WERI-Rb-1 (cell line): Measurements from ENCODE around the gene ATP1B3.
A peak's percentile ranks its signal among the peaks of the same experiment; 100 is the strongest.
"Not testable (repeated sequence)": the region's sequence is repeated elsewhere in the genome, so short reads cannot be mapped to it uniquely, and the experiment has no call there.

ENCODE experiments used
- DNase-seq: peaks from one replicate; pipeline ENCODE4 v3.0.0-alpha.2; 2020
- H3K27ac ChIP-seq: fragments of 250-450 bp; sonication (Bioruptor Pico); 2 replicates; pipeline ENCODE4 v1.5.1; 2020; ENCODE audit warnings: mild to moderate bottlenecking, moderate library complexity
- H3K27me3 ChIP-seq: fragments of 250-450 bp; sonication (Bioruptor Pico); 2 replicates; pipeline ENCODE4 v1.5.1; 2021; ENCODE audit warnings: mild to moderate bottlenecking, low read depth, moderate library complexity; ENCODE audit not compliant: insufficient read depth, severe bottlenecking
- H3K36me3 ChIP-seq: fragments of 250-450 bp; sonication (Bioruptor Pico); 2 replicates; pipeline ENCODE4 v1.5.1; 2020; ENCODE audit warnings: mild to moderate bottlenecking, moderate library complexity
- H3K4me3 ChIP-seq: 2 replicates; pipeline ENCODE4 v1.5.1; 2011; ENCODE audit warnings: low read depth, mild to moderate bottlenecking, control low read depth, low read length
- H3K9me3 ChIP-seq: fragments of 250-450 bp; sonication (Bioruptor Pico); 2 replicates; pipeline ENCODE4 v1.5.1; 2021; ENCODE audit warnings: mild to moderate bottlenecking, moderate library complexity; ENCODE audit not compliant: severe bottlenecking
- CTCF ChIP-seq: IDR thresholded peaks from 2 replicates; pipeline ENCODE4 v1.5.1; 2011; ENCODE audit warnings: low read depth, mild to moderate bottlenecking, control low read depth, inconsistent platforms, low read length

Gene ATP1B3

GRCh38 chr3:141915766-141916165 lies 39.3 kb downstream of the ATP1B3 start:
- Histone ChIP-seq H3K36me3 (peaks cover 44% of the 10 kb centered on the region), H3K27ac (no peak overlapping the region), H3K9me3 (no peaks in the 10 kb centered on the region), H3K4me3 (no peak overlapping the region), H3K27me3 (no peaks in the 10 kb centered on the region)
- no peak for TF ChIP-seq CTCF
- DNase-seq: no peak

DNA sequence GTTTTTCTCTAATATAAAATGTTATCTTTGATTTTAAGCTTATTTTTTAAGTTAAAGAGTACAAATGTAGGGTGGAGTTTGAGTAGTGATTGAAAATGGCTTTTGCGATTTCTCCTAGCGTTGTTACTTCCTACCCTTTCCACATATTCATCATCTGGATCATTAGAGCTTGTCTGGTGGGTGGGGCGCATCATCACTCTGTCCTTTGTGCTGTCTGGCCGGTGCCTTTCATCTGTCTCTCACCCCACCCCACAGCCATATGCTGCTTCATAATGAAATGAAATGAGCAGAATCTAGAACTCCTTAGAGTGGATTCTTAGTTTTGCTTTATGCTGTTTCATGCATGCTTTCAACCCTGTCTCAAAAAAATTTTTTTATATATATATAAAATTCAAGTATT lies 44.3 kb downstream of the ATP1B3 start:
- Histone ChIP-seq H3K9me3 (no peaks in the 10 kb centered on the region), H3K36me3 (peaks cover 29% of the 10 kb centered on the region), H3K27ac (no peak overlapping the region), H3K27me3 (no peaks in the 10 kb centered on the region), H3K4me3 (no peak overlapping the region)
- no peak for TF ChIP-seq CTCF
- peak; percentile 18 for DNase-seq

DNA sequence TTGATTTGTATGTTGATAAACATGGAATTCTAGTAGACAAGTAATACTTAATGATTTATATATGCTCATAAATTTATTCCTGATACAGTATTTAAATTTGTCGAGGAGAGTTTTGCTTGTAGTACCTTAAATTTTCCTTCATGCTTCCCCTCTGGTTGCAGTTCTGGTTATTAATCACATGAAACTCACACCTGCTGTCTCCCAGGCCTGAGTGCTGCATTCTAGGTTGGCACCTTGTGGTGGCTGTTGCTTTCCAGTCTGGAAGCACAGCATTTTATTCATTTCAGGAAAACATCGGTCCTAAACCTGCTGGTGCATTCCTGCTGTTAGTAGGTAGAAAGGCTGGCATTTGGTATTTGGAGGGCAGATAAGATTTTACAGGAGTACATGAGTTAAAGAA lies 44.9 kb downstream of the ATP1B3 start:
- no peaks in the 10 kb centered on the region for H3K27me3 ChIP-seq
- no peak for DNase-seq
- no peaks in the 10 kb centered on the region for H3K9me3 ChIP-seq
- no peak overlapping the region for H3K27ac ChIP-seq
- peaks cover 29% of the 10 kb centered on the region for H3K36me3 ChIP-seq
- no peak for TF ChIP-seq CTCF
- H3K4me3 ChIP-seq: no peak overlapping the region

- H3K27me3 ChIP-seq, H3K27ac ChIP-seq, H3K9me3 ChIP-seq, DNase-seq, H3K4me3 ChIP-seq: not testable (repeated sequence)
- peaks cover 14% of the 10 kb centered on the region for H3K36me3 ChIP-seq
Measured at GRCh38 chr3:141925677-141926076, 49.2 kb downstream of the ATP1B3 start.

- Histone ChIP-seq H3K4me3 (no peak overlapping the region), H3K9me3 (no peaks in the 10 kb centered on the region), H3K27me3 (no peaks in the 10 kb centered on the region), H3K27ac (no peak overlapping the region), H3K36me3 (peaks cover 9% of the 10 kb centered on the region)
- DNase-seq: no peak
- TF ChIP-seq CTCF: no peak
Measured at GRCh38 chr3:141926929-141927328, 50.5 kb downstream of the ATP1B3 start.

DNA sequence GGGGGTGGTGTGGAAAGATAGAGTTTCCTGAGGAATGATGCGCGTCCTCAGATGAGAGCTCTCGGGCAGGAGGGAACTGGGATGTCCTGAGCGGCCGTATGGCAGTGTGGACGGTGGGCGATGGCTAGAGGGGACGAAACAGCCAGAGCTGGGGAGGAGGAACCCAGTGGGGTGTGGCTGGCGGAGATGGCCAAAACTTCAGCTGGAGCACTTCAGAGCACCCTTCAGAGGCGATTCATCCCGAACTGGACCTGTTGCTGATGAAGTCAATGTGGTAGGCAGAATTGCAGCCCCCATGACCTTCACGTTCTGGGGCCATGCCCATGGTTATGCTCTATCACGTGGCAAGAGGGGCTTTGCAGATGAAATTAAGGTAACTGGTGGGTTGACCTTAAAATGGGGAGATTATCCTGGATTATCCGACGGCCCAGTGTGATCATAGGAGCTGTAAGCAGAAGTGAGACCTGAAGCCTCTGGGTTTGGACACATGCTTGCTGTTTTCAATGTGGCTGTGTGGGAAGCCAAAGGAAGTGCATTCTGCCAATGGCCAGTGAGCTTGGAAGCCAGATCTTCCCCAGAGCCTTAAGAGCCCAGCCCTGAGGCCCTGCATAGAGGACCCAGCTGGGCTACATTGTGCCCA lies 52.3 kb downstream of the ATP1B3 start:
- no peak for TF ChIP-seq CTCF
- H3K9me3 ChIP-seq: no peaks in the 10 kb centered on the region
- peak; percentile 50 for DNase-seq
- no peak overlapping the region for H3K27ac ChIP-seq
- peaks cover 2% of the 10 kb centered on the region for H3K36me3 ChIP-seq
- H3K27me3 ChIP-seq: no peaks in the 10 kb centered on the region
- H3K4me3 ChIP-seq: no peak overlapping the region
